ENCODE data around the gene ZNF616. TPM values are rescaled to one million over a fixed set of nuclear protein-coding genes. Genes with fewer than 3 reads are reported as not detected.

ZNF616 gene
- total RNA-seq, 1 donor = 9.8 TPM

GRCh38 chr19:52095172-52096014 lies 44.3 kb downstream of the ZNF616 start, which contains the start of gene ZNF841:
Gene ZNF841 (minus strand): TSS chr19:52095765. CDS start chr19:52084801, 10,964 bp downstream.
- peak; percentile 94 for DNase-seq (ENCODE audit: insufficient read length, low spot score, missing footprints)
- H3K36me3 ChIP-seq (ENCODE audit: insufficient read depth, low read length) = peaks cover 21% of the 10 kb centered on the region
- TF ChIP-seq CTCF (IDR thresholded peaks at IDR 0.05; ENCODE audit: extremely low read depth, low read depth, low read length) = no peak
- H3K9me3 ChIP-seq (ENCODE audit: low read depth, low read length) = peaks cover 4% of the 10 kb centered on the region
- peak within 1 kb of the TSS; percentile 91 for H3K27ac ChIP-seq (ENCODE audit: low read depth, low read length)
- peaks cover 52% of the 10 kb centered on the region for H3K79me2 ChIP-seq (ENCODE audit: insufficient read depth, low read length)
- peak within 1 kb of the TSS; percentile 84 for H3K4me3 ChIP-seq (ENCODE audit: insufficient read depth, low read length)
- peak within 1 kb of the TSS; percentile 82 for H2AFZ ChIP-seq (ENCODE audit: low read length)
- no peaks in the 10 kb centered on the region for H3K27me3 ChIP-seq (ENCODE audit: insufficient read depth, low read length)
- peak within 1 kb of the TSS; percentile 83 for H3K4me2 ChIP-seq (ENCODE audit: insufficient read depth, low read length)
- H3K4me1 ChIP-seq (ENCODE audit: insufficient read depth, low read length) = peaks cover 6% of the 10 kb centered on the region
- H4K20me1 ChIP-seq (ENCODE audit: insufficient read depth, low read length) = peaks cover 11% of the 10 kb centered on the region

DNA sequence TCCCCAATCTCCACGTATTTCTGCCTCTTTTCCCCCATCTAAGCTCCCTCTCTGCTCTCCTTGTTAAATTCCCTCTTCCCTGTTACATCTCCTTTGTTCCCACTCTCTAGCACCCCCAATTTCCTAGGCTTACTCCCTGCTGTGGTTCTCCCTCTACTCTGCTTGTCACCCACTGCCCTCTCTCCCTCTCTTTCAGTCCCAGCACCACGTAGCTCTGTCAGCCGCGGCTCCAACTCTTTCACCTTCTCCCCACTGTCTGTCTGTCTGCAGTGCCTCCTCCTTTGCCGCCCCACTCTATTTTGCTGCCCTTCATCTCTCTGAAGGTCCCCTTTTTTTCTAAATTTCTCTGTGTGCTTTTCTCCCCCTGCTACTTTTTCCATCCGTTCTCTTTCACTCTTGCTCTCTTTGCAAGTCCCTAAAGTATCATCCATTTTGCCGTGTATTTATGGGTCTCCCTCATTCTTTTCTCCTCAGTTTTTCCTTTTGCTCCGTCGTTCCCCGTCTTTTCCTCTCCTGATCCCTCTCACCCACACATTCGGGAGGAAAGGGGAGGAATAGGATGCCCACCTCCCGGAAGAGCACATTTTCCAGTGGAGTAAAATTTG lies 45.1 kb downstream of the ZNF616 start:
- peak overlapping the region; percentile 83 for H3K4me2 ChIP-seq (ENCODE audit: insufficient read depth, low read length)
- H3K79me2 ChIP-seq (ENCODE audit: insufficient read depth, low read length) = peaks cover 59% of the 10 kb centered on the region
- H4K20me1 ChIP-seq (ENCODE audit: insufficient read depth, low read length) = peaks cover 15% of the 10 kb centered on the region
- H3K9me3 ChIP-seq (ENCODE audit: low read depth, low read length) = peaks cover 4% of the 10 kb centered on the region
- H3K4me3 ChIP-seq (ENCODE audit: insufficient read depth, low read length) = peak overlapping the region; percentile 84
- peaks cover 6% of the 10 kb centered on the region for H3K4me1 ChIP-seq (ENCODE audit: insufficient read depth, low read length)
- no peaks in the 10 kb centered on the region for H3K27me3 ChIP-seq (ENCODE audit: insufficient read depth, low read length)
- peak overlapping the region; percentile 91 for H3K27ac ChIP-seq (ENCODE audit: low read depth, low read length)
- H3K36me3 ChIP-seq (ENCODE audit: insufficient read depth, low read length) = peaks cover 24% of the 10 kb centered on the region
- peak; percentile 13 for DNase-seq (ENCODE audit: insufficient read length, low spot score, missing footprints)
- no peak for TF ChIP-seq CTCF (IDR thresholded peaks at IDR 0.05; ENCODE audit: extremely low read depth, low read depth, low read length)
- peak overlapping the region; percentile 82 for H2AFZ ChIP-seq (ENCODE audit: low read length)

GRCh38 chr19:52086481-52086880 lies 53.3 kb downstream of the ZNF616 start:
- Histone ChIP-seq H3K27me3 (ENCODE audit: insufficient read depth, low read length) (no peaks in the 10 kb centered on the region), H3K4me2 (ENCODE audit: insufficient read depth, low read length) (no peak overlapping the region), H3K4me3 (ENCODE audit: insufficient read depth, low read length) (no peak overlapping the region), H2AFZ (ENCODE audit: low read length) (no peak overlapping the region), H4K20me1 (ENCODE audit: insufficient read depth, low read length) (peaks cover 9% of the 10 kb centered on the region), H3K4me1 (ENCODE audit: insufficient read depth, low read length) (no peaks in the 10 kb centered on the region), H3K27ac (ENCODE audit: low read depth, low read length) (no peak overlapping the region), H3K36me3 (ENCODE audit: insufficient read depth, low read length) (peaks cover 80% of the 10 kb centered on the region), H3K9me3 (ENCODE audit: low read depth, low read length) (no peaks in the 10 kb centered on the region), H3K79me2 (ENCODE audit: insufficient read depth, low read length) (peaks cover 68% of the 10 kb centered on the region)
- TF ChIP-seq CTCF (IDR thresholded peaks at IDR 0.05; ENCODE audit: extremely low read depth, low read depth, low read length) = no peak
- DNase-seq (ENCODE audit: insufficient read length, low spot score, missing footprints) = no peak

DNA sequence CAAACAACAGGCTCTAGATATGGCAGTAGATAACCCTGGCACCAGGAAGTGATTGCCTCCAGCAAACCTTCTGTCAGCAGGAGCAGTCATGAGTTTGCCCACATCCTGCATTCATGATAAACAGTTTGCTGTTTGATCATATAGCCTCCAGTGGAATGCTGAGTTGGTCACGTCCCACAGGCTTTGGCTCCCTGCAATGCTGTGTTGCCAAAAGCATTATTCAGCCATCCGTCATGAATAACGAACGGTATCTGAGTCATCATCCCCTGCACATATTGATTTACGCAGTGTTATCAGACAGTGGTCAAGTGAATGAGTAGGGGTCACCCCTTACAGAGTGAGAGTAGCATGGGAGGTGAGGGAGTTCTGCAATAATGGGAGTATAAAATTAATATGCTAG lies 69.2 kb downstream of the ZNF616 start:
- no peak overlapping the region for H3K27ac ChIP-seq (ENCODE audit: low read depth, low read length)
- H3K27me3 ChIP-seq (ENCODE audit: insufficient read depth, low read length) = no peaks in the 10 kb centered on the region
- peaks cover 47% of the 10 kb centered on the region for H3K9me3 ChIP-seq (ENCODE audit: low read depth, low read length)
- peaks cover 55% of the 10 kb centered on the region for H3K79me2 ChIP-seq (ENCODE audit: insufficient read depth, low read length)
- no peak overlapping the region for H3K4me3 ChIP-seq (ENCODE audit: insufficient read depth, low read length)
- no peak for DNase-seq (ENCODE audit: insufficient read length, low spot score, missing footprints)
- TF ChIP-seq CTCF (IDR thresholded peaks at IDR 0.05; ENCODE audit: extremely low read depth, low read depth, low read length) = no peak
- no peak overlapping the region for H2AFZ ChIP-seq (ENCODE audit: low read length)
- H4K20me1 ChIP-seq (ENCODE audit: insufficient read depth, low read length) = no peaks in the 10 kb centered on the region
- H3K4me1 ChIP-seq (ENCODE audit: insufficient read depth, low read length) = no peaks in the 10 kb centered on the region
- no peak overlapping the region for H3K4me2 ChIP-seq (ENCODE audit: insufficient read depth, low read length)
- peaks cover 92% of the 10 kb centered on the region for H3K36me3 ChIP-seq (ENCODE audit: insufficient read depth, low read length)

Data from osteoblast (primary cell).